Liver (tissue), 9 donors: ENCODE measurements around the gene ZBTB7B. TPM values are rescaled to one million over a fixed set of nuclear protein-coding genes. Genes with fewer than 3 reads are reported as not detected.

Experiments used
- DNase-seq: peaks from one replicate; pipeline ENCODE4 v3.0.0-alpha.2; 2017; ENCODE audit warnings: low spot score
- H3K27ac ChIP-seq, 2 donors: one replicate each; pipeline ENCODE4 v1.7.0; 2013; ENCODE audit warnings: inconsistent platforms in 2 of 2, low read length in 2 of 2, control low read depth in 1 of 2, low read depth in 1 of 2, mild to moderate bottlenecking in 1 of 2
- H3K27me3 ChIP-seq, 4 donors: one replicate each; pipeline versions ENCODE4 v1.6.1 to v1.7.0; 2013; ENCODE audit warnings: low read length in 3 of 4, inconsistent platforms in 1 of 4, mild to moderate bottlenecking in 1 of 4, moderate library complexity in 1 of 4; ENCODE audit not compliant: control insufficient read depth in 4 of 4, insufficient read depth in 4 of 4
- H3K36me3 ChIP-seq, 4 donors: one replicate each; pipeline versions ENCODE4 v1.6.1 to v1.7.0; 2013; ENCODE audit warnings: low read length in 3 of 4, mild to moderate bottlenecking in 3 of 4, low read depth in 1 of 4, moderate library complexity in 1 of 4; ENCODE audit not compliant: control insufficient read depth in 4 of 4, insufficient read depth in 3 of 4
- H3K4me1 ChIP-seq, 4 donors: one replicate each; pipeline versions ENCODE4 v1.6.1 to v1.7.0; 2013; ENCODE audit warnings: low read length in 3 of 4, mild to moderate bottlenecking in 3 of 4, moderate library complexity in 1 of 4; ENCODE audit not compliant: control insufficient read depth in 4 of 4, insufficient read depth in 4 of 4
- H3K4me3 ChIP-seq, 3 donors: one replicate each; pipeline versions ENCODE4 v1.6.1 to v1.7.0; 2013; ENCODE audit warnings: low read length in 3 of 3, control low read depth in 1 of 3, low read depth in 1 of 3, mild to moderate bottlenecking in 1 of 3
- H3K9ac ChIP-seq, 2 donors: one replicate each; pipeline ENCODE4 v1.7.0; 2013; ENCODE audit warnings: low read length in 2 of 2, mild to moderate bottlenecking in 2 of 2, moderate library complexity in 2 of 2, control low read depth in 1 of 2, low read depth in 1 of 2
- H3K9me3 ChIP-seq, 4 donors: one replicate each; pipeline versions ENCODE4 v1.6.1 to v1.7.0; 2013; ENCODE audit warnings: low read length in 3 of 4; ENCODE audit not compliant: control insufficient read depth in 4 of 4
- EGR1 ChIP-seq, 2 donors: IDR thresholded peaks; 2 replicates each; pipeline ENCODE4 v1.6.1; 2016 to 2018; ENCODE audit warnings: antibody characterized with exemption in 2 of 2, low read depth in 2 of 2
- FOXA1 ChIP-seq: IDR thresholded peaks from 2 replicates; pipeline ENCODE4 v1.6.1; 2016; ENCODE audit warnings: antibody characterized with exemption
- FOXA2 ChIP-seq: IDR thresholded peaks from 2 replicates; pipeline ENCODE4 v1.6.1; 2016; ENCODE audit warnings: antibody characterized with exemption
- GABPA ChIP-seq, 2 donors: IDR thresholded peaks in 1 of 2; conservative IDR thresholded peaks in 1 of 2; 2 replicates each; pipeline ENCODE4 v1.6.1; 2016; ENCODE audit warnings: antibody characterized with exemption in 2 of 2, mild to moderate bottlenecking in 1 of 2, moderate library complexity in 1 of 2
- HNF4A ChIP-seq, 2 donors: conservative IDR thresholded peaks; 2 replicates each; pipeline ENCODE4 v1.6.1; 2016; ENCODE audit warnings: antibody characterized with exemption in 2 of 2, mild to moderate bottlenecking in 2 of 2
- HNF4G ChIP-seq: IDR thresholded peaks from 2 replicates; pipeline ENCODE4 v1.6.1; 2016; ENCODE audit warnings: antibody characterized with exemption
- JUND ChIP-seq, 2 donors: IDR thresholded peaks; 2 replicates each; pipeline ENCODE4 v1.6.1; 2016; ENCODE audit warnings: antibody characterized with exemption in 2 of 2
- NR2F2 ChIP-seq: IDR thresholded peaks from 2 replicates; pipeline ENCODE4 v1.6.1; 2016; ENCODE audit warnings: antibody characterized with exemption
- RAD21 ChIP-seq, 2 donors: IDR thresholded peaks; 2 replicates each; pipeline ENCODE4 v1.6.1; 2016; ENCODE audit warnings: antibody characterized with exemption in 2 of 2, mild to moderate bottlenecking in 2 of 2
- RXRA ChIP-seq, 2 donors: IDR thresholded peaks; 2 replicates each; pipeline ENCODE4 v1.6.1; 2017 to 2018; ENCODE audit warnings: antibody characterized with exemption in 2 of 2, mild to moderate bottlenecking in 1 of 2
- SP1 ChIP-seq: IDR thresholded peaks from 2 replicates; pipeline ENCODE4 v1.6.1; 2018; ENCODE audit warnings: antibody characterized with exemption, mild to moderate bottlenecking
- TAF1 ChIP-seq: conservative IDR thresholded peaks from 2 replicates; pipeline ENCODE4 v1.6.1; 2016; ENCODE audit warnings: antibody characterized with exemption, mild to moderate bottlenecking
- YY1 ChIP-seq: IDR thresholded peaks from 2 replicates; pipeline ENCODE4 v1.6.1; 2016; ENCODE audit warnings: antibody characterized with exemption, mild to moderate bottlenecking
- WGBS: extraction: QIAGEN DNeasy Blood & Tissue Kit; methylation state at CpG from one replicate; pipeline ENCODE4 v1.1.7; 2013; 5-methylcytosine and 5-hydroxymethylcytosine counted together
- polyA plus RNA-seq, 2 donors: library from polyadenylated mRNA; stranded (reverse) in 1 of 2; unstranded in 1 of 2; fragments of 200-250 nt in 1 of 2; fragments of >200 nt in 1 of 2; fragmentation: Nextera tagmentation in 1 of 2; extraction: Ambion mirVana in 1 of 2; gene quantifications; one replicate each; pipeline versions ENCODE4 v1.2.1 to v1.2.3, GENCODE V29; 2013 to 2015
- total RNA-seq, 2 donors: library from RNA; depleted of rRNA; stranded (reverse); fragments of >200 nt; gene quantifications; one replicate each; pipeline ENCODE4 v1.2.3, GENCODE V29; 2014
- TF ChIP-seq, protein P1 (sequence below): IDR thresholded peaks from 2 replicates; pipeline ENCODE4 v1.6.1; 2016; ENCODE audit warnings: antibody characterized with exemption
- TF ChIP-seq, protein P2 (sequence below): fragments of 150-350 bp; IDR thresholded peaks from 2 replicates; pipeline ENCODE4 v1.5.1; 2017; ENCODE audit warnings: improper control_type of control experiment, low read depth, low read length; ENCODE audit not compliant: missing input control
- TF ChIP-seq, protein P3 (sequence below): IDR thresholded peaks from 2 replicates; pipeline ENCODE4 v1.6.1; 2016; ENCODE audit warnings: antibody characterized with exemption
- TF ChIP-seq, protein P4 (sequence below): IDR thresholded peaks from 2 replicates; pipeline ENCODE4 v1.6.1; 2016; ENCODE audit warnings: antibody characterized with exemption
- TF ChIP-seq, protein P5 (sequence below): IDR thresholded peaks from 2 replicates; pipeline ENCODE4 v1.6.1; 2016; ENCODE audit warnings: antibody characterized with exemption, mild to moderate bottlenecking
- donor health status: healthy.
- donor health status: healthy.
- donor health status: healthy.
- donor health status: healthy.
- donor health status: healthy.

Gene ZBTB7B
- total and polyA plus RNA-seq, 4 donors: 7.0 to 50.2 (median 21.1) TPM

DNA sequence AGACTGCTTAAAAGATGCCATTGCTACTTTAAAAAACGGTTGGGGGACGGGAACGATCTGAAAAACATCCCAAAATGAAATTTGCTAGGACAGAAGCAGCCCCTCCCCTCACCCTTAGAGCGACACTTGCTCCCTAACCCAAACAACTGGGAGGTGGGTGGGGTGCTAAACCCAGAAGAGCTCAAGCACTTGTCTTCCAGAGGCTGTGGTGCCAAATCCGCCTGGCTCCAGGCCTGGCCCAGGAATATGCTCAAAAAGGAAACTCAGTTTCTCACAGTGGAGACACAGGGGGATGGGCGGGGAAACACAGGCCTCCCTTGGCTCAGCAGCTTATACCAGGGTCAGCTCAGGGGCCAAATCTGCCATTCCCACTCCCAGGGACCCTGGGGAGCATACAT, 46.1 kb upstream of the ZBTB7B start:
- H3K36me3 ChIP-seq: peaks cover 0 to 10% (median 2%) of the 10 kb centered on the region in 4 donors
- TF ChIP-seq FOXA2 (no peak), YY1 (no peak), RAD21 (IDR thresholded peaks at IDR 0.05) (no peak), HNF4A (conservative IDR thresholded peaks at IDR 0.05) (no peak), SP1 (no peak), JUND (IDR thresholded peaks at IDR 0.05) (no peak), NR2F2 (no peak), EGR1 (IDR thresholded peaks at IDR 0.05; ENCODE audit: low read depth in 2 of 2) (no peak), GABPA (IDR thresholded peaks at IDR 0.05 in 1 of 2, conservative IDR thresholded peaks at IDR 0.05 in 1 of 2) (no peak), HNF4G (no peak)
- TF ChIP-seq, protein P1, sequence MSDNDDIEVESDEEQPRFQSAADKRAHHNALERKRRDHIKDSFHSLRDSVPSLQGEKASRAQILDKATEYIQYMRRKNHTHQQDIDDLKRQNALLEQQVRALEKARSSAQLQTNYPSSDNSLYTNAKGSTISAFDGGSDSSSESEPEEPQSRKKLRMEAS: no peak
- TF ChIP-seq, protein P2, sequence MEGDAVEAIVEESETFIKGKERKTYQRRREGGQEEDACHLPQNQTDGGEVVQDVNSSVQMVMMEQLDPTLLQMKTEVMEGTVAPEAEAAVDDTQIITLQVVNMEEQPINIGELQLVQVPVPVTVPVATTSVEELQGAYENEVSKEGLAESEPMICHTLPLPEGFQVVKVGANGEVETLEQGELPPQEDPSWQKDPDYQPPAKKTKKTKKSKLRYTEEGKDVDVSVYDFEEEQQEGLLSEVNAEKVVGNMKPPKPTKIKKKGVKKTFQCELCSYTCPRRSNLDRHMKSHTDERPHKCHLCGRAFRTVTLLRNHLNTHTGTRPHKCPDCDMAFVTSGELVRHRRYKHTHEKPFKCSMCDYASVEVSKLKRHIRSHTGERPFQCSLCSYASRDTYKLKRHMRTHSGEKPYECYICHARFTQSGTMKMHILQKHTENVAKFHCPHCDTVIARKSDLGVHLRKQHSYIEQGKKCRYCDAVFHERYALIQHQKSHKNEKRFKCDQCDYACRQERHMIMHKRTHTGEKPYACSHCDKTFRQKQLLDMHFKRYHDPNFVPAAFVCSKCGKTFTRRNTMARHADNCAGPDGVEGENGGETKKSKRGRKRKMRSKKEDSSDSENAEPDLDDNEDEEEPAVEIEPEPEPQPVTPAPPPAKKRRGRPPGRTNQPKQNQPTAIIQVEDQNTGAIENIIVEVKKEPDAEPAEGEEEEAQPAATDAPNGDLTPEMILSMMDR: no peak
- TF ChIP-seq, protein P3, sequence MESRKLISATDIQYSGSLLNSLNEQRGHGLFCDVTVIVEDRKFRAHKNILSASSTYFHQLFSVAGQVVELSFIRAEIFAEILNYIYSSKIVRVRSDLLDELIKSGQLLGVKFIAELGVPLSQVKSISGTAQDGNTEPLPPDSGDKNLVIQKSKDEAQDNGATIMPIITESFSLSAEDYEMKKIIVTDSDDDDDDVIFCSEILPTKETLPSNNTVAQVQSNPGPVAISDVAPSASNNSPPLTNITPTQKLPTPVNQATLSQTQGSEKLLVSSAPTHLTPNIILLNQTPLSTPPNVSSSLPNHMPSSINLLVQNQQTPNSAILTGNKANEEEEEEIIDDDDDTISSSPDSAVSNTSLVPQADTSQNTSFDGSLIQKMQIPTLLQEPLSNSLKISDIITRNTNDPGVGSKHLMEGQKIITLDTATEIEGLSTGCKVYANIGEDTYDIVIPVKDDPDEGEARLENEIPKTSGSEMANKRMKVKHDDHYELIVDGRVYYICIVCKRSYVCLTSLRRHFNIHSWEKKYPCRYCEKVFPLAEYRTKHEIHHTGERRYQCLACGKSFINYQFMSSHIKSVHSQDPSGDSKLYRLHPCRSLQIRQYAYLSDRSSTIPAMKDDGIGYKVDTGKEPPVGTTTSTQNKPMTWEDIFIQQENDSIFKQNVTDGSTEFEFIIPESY: no peak
- H3K9ac ChIP-seq: peak overlapping the region; percentile 27 to 42
- H3K4me3 ChIP-seq: peak overlapping the region in 2 of 3 donors; percentile 40 to 57
- peak overlapping the region; percentile 10 to 49 for H3K27ac ChIP-seq
- no peaks in the 10 kb centered on the region for H3K9me3 ChIP-seq
- DNase-seq: no peak
- no peaks in the 10 kb centered on the region for H3K27me3 ChIP-seq
- WGBS: 30% methylated on average over 6 of the region's 6 CpGs
- peaks cover 9 to 55% (median 34%) of the 10 kb centered on the region in 4 donors for H3K4me1 ChIP-seq

DNA sequence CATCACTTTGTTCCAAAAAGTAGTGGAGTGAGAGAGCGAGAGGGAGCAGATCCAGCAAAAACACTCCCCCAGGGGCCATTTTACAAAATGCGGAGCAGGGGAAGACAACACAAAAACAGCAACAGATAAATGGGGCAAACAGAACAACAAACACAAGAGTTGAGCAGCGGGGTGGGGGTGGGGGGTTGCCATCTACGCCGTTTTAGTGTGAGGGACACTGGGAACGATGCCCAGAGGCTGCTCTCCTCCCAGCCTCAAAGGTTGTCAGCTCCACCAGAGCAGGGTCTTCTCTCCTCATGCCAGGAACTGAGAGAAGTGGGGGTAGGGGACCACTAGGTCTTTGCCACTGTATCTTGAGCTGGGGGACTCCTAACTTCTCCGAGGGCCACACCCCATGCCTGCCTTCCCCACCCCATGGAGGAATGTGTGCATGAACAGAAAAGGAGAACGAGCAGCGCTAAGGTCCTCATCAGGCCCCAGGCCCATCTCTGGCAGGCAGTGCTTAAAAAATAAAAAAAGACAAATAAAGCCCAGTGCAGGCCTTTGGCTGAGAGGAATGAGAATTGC, 45.4 kb upstream of the ZBTB7B start:
- Histone ChIP-seq H3K4me1 (peaks cover 9 to 56% (median 35%) of the 10 kb centered on the region in 4 donors), H3K4me3 (no peak overlapping the region), H3K27ac (no peak overlapping the region), H3K9ac (no peak overlapping the region), H3K36me3 (peaks cover 0 to 10% (median 2%) of the 10 kb centered on the region in 4 donors), H3K9me3 (no peaks in the 10 kb centered on the region), H3K27me3 (no peaks in the 10 kb centered on the region)
- WGBS: 64% methylated on average over 9 of the region's 9 CpGs
- no peak for TF ChIP-seq RAD21 (IDR thresholded peaks at IDR 0.05)
- no peak for TF ChIP-seq NR2F2
- TF ChIP-seq FOXA1: no peak
- no peak for TF ChIP-seq JUND (IDR thresholded peaks at IDR 0.05)
- TF ChIP-seq RXRA (IDR thresholded peaks at IDR 0.05): no peak
- TF ChIP-seq, protein P4, sequence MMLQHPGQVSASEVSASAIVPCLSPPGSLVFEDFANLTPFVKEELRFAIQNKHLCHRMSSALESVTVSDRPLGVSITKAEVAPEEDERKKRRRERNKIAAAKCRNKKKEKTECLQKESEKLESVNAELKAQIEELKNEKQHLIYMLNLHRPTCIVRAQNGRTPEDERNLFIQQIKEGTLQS: no peak
- TF ChIP-seq HNF4G: no peak
- no peak for TF ChIP-seq SP1
- no peak for TF ChIP-seq GABPA (IDR thresholded peaks at IDR 0.05 in 1 of 2, conservative IDR thresholded peaks at IDR 0.05 in 1 of 2)
- TF ChIP-seq TAF1: no peak
- no peak for TF ChIP-seq FOXA2
- TF ChIP-seq HNF4A (conservative IDR thresholded peaks at IDR 0.05): no peak
- TF ChIP-seq, protein P3: no peak
- TF ChIP-seq, protein P1: no peak
- TF ChIP-seq, protein P5, sequence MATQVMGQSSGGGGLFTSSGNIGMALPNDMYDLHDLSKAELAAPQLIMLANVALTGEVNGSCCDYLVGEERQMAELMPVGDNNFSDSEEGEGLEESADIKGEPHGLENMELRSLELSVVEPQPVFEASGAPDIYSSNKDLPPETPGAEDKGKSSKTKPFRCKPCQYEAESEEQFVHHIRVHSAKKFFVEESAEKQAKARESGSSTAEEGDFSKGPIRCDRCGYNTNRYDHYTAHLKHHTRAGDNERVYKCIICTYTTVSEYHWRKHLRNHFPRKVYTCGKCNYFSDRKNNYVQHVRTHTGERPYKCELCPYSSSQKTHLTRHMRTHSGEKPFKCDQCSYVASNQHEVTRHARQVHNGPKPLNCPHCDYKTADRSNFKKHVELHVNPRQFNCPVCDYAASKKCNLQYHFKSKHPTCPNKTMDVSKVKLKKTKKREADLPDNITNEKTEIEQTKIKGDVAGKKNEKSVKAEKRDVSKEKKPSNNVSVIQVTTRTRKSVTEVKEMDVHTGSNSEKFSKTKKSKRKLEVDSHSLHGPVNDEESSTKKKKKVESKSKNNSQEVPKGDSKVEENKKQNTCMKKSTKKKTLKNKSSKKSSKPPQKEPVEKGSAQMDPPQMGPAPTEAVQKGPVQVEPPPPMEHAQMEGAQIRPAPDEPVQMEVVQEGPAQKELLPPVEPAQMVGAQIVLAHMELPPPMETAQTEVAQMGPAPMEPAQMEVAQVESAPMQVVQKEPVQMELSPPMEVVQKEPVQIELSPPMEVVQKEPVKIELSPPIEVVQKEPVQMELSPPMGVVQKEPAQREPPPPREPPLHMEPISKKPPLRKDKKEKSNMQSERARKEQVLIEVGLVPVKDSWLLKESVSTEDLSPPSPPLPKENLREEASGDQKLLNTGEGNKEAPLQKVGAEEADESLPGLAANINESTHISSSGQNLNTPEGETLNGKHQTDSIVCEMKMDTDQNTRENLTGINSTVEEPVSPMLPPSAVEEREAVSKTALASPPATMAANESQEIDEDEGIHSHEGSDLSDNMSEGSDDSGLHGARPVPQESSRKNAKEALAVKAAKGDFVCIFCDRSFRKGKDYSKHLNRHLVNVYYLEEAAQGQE: no peak
- TF ChIP-seq YY1: no peak
- TF ChIP-seq, protein P2: no peak
- TF ChIP-seq EGR1 (IDR thresholded peaks at IDR 0.05; ENCODE audit: low read depth in 2 of 2): no peak
- DNase-seq: no peak
